C4-2B (cell line): ENCODE data around the gene SLC7A6.

Experiments used
- CTCF ChIP-seq: fragments of 450-650 bp; conservative IDR thresholded peaks from 2 replicates; pipeline ENCODE4 v1.5.1; 2017; ENCODE audit warnings: mild to moderate bottlenecking
- ZFX ChIP-seq: fragments of 450-650 bp; IDR thresholded peaks from 2 replicates; pipeline ENCODE4 v1.6.1; 2017

- TF ChIP-seq CTCF (no peak), ZFX (no peak)
Observed at GRCh38 chr16:68231384-68232136, 32.8 kb upstream of the SLC7A6 start.
